Large intestine (tissue), 3 donors: ENCODE measurements around the gene MMP24OS. TPM values are rescaled to one million over a fixed set of nuclear protein-coding genes. Genes with fewer than 3 reads are reported as not detected.

Source experiments
- DNase-seq, 2 donors: peaks; one replicate each; pipeline versions ENCODE4 v3.0.0 to v3.0.0-alpha.2; 2013
- H3K27ac ChIP-seq: one replicate; pipeline ENCODE4 v1.5.1; 2013; ENCODE audit warnings: low read length
- H3K27me3 ChIP-seq: 2 replicates; pipeline ENCODE4 v1.6.1; 2013; ENCODE audit warnings: low read length; ENCODE audit not compliant: control insufficient read depth, insufficient read depth
- H3K36me3 ChIP-seq: 2 replicates; pipeline ENCODE4 v1.6.1; 2013; ENCODE audit warnings: low read length; ENCODE audit not compliant: control insufficient read depth, insufficient read depth
- H3K4me1 ChIP-seq: one replicate; pipeline ENCODE4 v1.6.1; 2013; ENCODE audit warnings: low read length; ENCODE audit not compliant: control insufficient read depth, insufficient read depth
- H3K4me3 ChIP-seq: one replicate; pipeline ENCODE4 v1.5.1; 2013; ENCODE audit warnings: low read length
- H3K9me3 ChIP-seq: one replicate; pipeline ENCODE4 v1.6.1; 2013; ENCODE audit warnings: mild to moderate bottlenecking, low read depth, low read length, moderate library complexity; ENCODE audit not compliant: control insufficient read depth
- WGBS: methylation state at CpG from one replicate; pipeline ENCODE4 v1.1.5; 2013; ENCODE audit warnings: low lambda C conversion rate; ENCODE audit not compliant: insufficient coverage; 5-methylcytosine and 5-hydroxymethylcytosine counted together
- polyA plus RNA-seq: library from polyadenylated mRNA; unstranded; fragments of 120-200 nt; gene quantifications from one replicate; pipeline ENCODE4 v1.2.1, GENCODE V29; 2013

MMP24OS gene
- polyA plus RNA-seq, 1 donor, result 43.8 TPM

DNA sequence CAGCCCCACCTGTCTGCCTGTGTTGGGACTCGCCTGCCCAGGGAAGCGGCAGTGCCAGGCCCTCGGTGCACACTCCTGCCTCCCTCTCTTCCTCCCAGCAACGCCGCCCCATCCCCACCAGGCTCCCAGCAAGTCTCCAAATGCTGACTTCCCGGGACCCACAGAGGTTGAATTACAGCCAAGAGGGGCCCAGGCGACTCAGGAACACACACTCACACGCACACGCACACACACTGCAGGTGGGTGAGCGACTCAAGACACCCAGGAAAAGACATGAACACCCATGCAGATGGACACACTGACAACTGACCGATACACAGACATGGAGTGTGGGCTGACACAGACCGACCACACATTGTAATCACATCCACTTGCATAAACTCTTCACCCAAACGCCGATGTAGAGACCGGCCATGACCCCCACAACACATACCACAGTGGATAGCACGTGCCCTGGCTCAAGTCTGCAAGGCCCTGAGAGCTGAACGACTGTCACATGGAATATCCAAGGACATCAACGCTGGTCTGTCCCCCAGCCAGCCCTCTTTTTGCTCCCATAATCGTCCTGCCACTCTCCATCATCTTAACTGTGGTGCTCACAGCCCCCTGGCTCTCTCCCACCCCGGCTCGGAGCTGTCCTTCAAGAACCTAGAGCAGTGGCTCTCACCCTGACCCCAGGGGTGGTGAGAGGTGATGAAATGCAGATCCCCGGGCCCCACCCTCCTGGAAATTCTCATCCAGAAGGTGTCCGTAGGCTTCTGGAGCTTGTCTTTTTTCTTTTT lies 14.8 kb upstream of the MMP24OS start:
- H3K27me3 ChIP-seq, result no peaks in the 10 kb centered on the region
- no peak overlapping the region for H3K27ac ChIP-seq
- H3K36me3 ChIP-seq, result no peaks in the 10 kb centered on the region
- H3K4me1 ChIP-seq, result peaks cover 9% of the 10 kb centered on the region
- no peak for DNase-seq
- WGBS, result 100% methylated on average over 2 of the region's 23 CpGs
- H3K9me3 ChIP-seq, result no peaks in the 10 kb centered on the region
- no peak overlapping the region for H3K4me3 ChIP-seq

DNA sequence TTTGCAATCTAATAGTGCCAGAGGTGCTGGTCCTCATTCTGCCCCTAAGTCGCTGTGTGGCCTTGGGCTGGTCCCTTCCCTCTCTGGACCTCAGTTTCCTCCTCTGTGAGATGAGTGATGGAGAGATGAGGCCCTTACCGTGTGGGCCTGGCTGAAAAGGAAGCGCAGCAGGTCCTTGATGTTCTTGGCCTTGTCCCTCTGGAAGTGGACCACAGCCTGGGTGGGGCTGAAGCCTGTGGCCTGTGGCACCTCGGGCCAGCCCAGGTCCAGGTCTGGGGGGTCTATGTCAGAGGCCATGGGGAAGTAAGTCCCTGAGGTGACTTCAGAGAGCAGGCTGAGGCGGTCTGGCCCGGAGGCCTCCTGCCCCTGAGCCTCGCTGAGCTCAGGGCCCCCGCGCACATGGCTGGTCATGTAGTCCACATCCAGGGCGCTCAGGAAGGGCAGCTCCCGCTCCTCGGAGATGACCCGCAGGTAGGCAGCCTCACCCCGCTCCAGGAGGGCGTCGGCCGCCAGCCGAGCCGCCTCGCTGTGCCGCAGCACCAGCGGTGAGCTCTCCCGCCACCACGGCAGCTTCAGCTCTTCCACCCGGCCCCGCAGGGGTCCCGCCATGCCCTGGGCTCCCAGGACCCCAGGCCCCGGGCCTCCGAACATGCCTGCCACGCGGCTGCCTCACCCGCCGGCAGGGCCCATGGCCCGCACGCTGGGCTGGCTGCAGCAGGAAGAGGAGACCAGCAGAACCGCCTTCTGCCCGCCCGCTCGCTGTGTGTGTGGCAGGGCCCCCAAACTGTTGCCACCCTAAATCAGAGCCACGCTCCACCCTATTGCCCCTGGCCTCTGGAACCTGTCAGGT lies 14.0 kb upstream of the MMP24OS start, which contains the start of gene FAM83C:
Gene FAM83C (minus strand): TSS at position 772 of the 850 bp plus-strand sequence. CDS start 121 bp downstream, at position 651.
- Histone ChIP-seq H3K27ac (no peak within 1 kb of the TSS), H3K27me3 (no peaks in the 10 kb centered on the region), H3K9me3 (no peaks in the 10 kb centered on the region), H3K4me3 (no peak within 1 kb of the TSS), H3K4me1 (peaks cover 17% of the 10 kb centered on the region), H3K36me3 (no peaks in the 10 kb centered on the region)
- DNase-seq, result no peak
- WGBS, result no CpG with 5 or more reads among the region's 40 CpGs

DNA sequence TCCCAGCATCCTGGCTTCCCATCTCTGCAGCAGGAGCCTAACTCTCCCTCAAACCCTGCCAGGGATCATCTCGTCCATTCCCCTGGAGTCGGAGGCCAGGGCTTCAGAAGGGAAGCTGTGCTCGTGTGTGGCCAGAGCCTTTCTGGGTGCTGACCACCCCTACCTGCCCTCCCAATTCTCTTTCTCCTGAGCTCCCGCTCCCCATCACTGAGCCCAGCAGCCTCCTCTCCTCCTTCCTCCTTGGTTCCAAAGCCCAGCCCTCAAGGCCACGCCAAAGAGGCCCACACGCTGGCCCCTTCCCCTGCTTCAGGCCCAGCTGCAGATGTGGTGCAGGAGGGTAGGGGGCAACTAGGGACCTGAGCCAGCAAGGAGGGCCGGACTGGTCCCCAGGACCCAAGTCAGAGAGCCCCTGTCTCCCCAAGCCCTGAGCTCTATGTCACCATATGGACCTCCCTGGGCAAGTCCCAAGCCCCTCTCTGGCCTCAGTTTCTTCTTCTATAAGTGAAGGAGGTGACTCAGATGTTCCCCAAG lies 13.0 kb upstream of the MMP24OS start:
- Histone ChIP-seq H3K27me3 (no peaks in the 10 kb centered on the region), H3K4me3 (no peak overlapping the region), H3K27ac (no peak overlapping the region), H3K9me3 (no peaks in the 10 kb centered on the region), H3K36me3 (no peaks in the 10 kb centered on the region), H3K4me1 (peaks cover 26% of the 10 kb centered on the region)
- WGBS, result no CpG with 5 or more reads among the region's 7 CpGs
- no peak for DNase-seq

DNA sequence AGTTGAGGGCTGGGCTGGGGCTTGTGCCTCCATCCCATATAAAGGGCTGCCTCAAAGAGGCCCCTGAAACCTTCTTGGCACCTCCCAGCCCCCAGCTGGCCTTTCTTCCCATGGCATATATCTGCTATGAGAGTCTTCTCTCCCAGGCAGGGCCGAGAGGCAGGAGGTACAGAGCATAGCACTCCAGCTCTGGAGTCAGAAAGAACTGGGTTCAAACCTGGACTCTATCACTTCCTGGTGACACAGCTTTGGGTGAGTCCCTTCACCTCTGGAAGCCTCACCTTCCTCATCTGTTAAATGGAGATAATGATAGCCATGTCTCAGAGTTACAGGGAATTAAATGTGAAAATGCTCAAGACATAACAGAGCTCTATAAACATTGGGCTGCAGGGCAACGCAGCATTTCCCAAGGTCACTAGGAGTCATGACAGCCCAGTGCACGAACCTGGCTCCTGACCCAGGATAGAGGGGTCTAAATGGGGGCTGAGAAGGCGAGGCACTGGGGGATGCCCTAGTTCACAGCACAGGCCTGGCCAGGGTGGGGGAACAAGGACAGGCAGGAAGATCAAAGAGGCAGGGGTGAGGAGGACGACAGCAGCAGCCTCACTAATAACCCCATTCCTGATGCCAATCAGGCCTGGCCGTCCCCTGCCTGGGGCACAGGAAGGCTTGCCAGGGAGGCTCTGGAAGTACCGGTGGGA lies 12.4 kb upstream of the MMP24OS start:
- H3K27ac ChIP-seq, result no peak overlapping the region
- no peak for DNase-seq
- no peaks in the 10 kb centered on the region for H3K27me3 ChIP-seq
- H3K36me3 ChIP-seq, result no peaks in the 10 kb centered on the region
- H3K4me3 ChIP-seq, result no peak overlapping the region
- H3K9me3 ChIP-seq, result no peaks in the 10 kb centered on the region
- no CpG with 5 or more reads among the region's 7 CpGs for WGBS
- peaks cover 33% of the 10 kb centered on the region for H3K4me1 ChIP-seq

DNA sequence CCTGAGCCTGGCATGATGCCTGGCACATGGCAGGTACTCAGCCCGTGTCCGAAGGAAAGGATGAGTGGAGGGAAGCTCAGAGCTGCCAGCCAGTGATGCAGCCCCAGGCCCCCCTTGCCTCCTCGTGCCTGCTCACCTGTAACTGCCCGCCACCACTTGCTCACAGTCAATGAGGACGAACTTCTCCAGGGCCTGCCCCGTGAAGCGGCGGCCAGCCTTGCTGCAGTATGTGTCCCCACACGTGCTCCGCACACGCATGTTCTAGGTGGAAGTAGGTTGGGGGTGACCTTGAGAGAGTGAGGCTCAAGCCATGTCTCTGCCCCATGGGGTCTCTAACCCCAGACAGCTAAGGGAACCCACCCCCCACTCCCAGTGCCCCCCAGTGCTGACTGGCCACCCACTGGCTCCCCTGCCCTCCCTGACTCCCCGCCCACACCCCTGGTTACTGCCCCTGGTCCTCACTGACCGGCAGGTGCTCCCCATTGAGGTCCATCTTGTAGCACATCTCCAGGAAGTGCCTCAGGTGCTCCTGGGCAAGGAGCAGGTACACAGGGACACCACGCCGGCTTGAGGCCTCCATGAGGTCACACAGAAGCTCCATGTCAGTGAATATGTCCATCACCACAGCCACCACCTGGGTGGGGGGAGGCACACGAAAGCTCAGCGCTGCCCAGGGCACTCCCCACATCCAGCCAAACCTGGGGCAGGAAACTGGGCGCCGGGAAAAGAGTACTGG lies 10.6 kb upstream of the MMP24OS start:
- Histone ChIP-seq H3K27ac (no peak overlapping the region), H3K4me3 (no peak overlapping the region), H3K4me1 (peaks cover 36% of the 10 kb centered on the region), H3K27me3 (no peaks in the 10 kb centered on the region), H3K36me3 (peaks cover 2% of the 10 kb centered on the region), H3K9me3 (no peaks in the 10 kb centered on the region)
- WGBS, result no CpG with 5 or more reads among the region's 19 CpGs
- no peak for DNase-seq

DNA sequence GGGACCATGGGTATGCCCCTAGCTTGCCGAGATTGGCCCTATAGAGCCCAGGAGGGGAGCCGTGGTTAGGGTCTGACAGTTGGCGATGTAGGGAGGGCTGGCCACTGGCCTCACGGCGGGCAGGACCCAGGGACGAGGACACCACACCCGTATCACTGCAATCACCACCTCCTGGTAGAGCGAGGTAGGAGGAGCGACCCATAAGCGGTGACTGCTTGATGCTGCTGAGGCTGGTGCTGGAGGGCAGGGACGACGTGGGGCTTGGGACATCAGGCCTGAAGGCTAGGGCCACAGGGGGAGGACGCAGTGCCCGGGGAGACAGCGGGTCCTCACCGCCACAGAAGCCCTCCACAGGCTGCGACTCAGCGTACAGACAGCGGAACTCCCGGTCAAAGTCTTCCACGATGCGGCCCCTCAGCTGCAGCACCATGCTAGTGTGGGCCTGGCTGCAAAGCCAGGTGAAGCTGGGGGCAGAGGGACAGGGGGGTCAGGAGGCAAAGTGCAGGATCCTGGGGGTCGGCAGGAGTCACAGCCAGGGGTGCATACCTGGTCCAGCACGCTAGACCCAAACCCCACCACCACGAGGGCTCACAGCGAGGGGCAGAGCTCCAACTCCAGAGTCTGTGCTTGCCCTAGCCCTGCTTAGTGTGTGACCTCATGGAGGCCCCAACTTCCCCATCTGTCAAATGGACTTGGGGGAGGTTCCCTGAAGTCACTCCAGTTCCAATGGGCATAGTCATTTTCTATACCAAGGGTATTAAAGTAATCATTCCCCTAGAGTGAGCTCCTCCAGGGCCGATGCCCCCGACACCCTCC lies 9.8 kb upstream of the MMP24OS start:
- no peaks in the 10 kb centered on the region for H3K9me3 ChIP-seq
- no peak overlapping the region for H3K27ac ChIP-seq
- no peaks in the 10 kb centered on the region for H3K27me3 ChIP-seq
- WGBS, result no CpG with 5 or more reads among the region's 28 CpGs
- no peak for DNase-seq
- H3K4me3 ChIP-seq, result no peak overlapping the region
- peaks cover 8% of the 10 kb centered on the region for H3K36me3 ChIP-seq
- H3K4me1 ChIP-seq, result peaks cover 39% of the 10 kb centered on the region

DNA sequence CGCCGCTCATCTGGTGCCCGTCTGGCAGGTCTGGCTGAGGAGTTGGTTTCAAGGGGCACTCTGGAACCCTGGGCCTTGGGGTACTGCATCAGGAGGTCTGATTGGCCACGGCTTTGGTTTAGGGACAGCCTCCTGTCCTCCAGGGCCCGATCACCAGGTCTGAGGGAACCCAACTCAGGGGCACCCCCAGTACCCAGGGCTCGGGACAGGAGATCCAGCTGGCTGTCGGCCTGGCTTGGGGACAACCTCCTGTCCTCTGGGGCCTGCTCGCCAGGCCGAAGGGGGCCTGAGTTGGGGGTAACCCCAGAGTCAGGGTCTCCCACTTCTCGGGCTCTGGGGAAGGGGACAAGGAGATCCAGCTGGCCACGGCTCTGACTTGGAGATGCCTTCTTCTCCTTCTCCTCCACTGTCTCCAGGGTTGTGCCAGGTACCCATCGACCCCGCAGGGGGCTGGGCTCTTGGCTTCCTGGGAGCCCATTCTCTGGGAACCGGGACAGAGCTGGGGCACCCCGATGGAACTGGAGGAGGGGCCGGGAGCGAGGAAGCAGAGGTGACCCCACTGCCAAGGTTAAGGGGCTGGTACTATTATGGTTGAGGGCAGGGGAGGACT lies 9.1 kb upstream of the MMP24OS start:
- WGBS, result no CpG with 5 or more reads among the region's 17 CpGs
- H3K9me3 ChIP-seq, result no peaks in the 10 kb centered on the region
- peak overlapping the region; percentile 94 for H3K27ac ChIP-seq
- H3K27me3 ChIP-seq, result no peaks in the 10 kb centered on the region
- H3K4me1 ChIP-seq, result peaks cover 39% of the 10 kb centered on the region
- no peak for DNase-seq
- H3K36me3 ChIP-seq, result peaks cover 15% of the 10 kb centered on the region
- no peak overlapping the region for H3K4me3 ChIP-seq

DNA sequence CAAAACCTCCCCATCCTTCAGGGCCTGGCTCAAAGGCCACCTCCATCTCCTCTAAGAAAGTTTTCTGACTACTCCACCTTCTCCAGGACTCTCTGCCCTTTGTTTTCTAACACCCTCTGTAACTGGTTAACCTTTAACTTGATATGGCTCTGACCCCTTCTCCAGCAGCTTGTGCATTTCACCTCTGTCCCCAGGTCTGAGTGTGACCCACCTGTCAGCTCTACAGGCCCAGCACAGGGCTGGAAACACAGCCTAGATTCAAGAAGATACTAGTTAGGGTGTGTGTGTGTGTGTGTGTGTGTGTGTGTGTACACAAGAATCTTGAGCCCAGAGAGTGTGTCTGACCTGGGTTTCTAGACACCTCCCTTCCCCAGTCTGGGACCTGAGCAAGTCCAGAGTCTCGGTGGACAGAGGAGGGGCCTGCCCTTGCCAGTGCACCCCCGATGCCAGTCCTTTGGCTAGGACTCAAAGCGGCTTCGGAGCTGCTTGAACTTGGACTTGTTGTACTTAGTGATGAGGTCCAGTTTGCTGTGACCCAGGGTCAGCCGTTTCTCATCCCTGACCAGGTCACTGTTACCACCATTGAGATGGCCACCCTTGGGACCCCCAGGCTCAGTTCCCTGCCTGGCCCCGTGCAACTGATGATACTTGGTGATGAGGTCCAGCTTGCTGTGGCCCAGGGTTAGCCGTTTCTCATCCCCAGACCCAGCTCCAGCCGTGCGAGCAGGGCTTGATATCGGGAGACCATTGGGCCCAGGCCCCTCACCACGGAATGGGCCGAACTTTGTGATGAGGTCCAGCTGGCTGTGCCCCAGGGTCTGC lies 8.4 kb upstream of the MMP24OS start:
- Histone ChIP-seq H3K9me3 (no peaks in the 10 kb centered on the region), H3K27me3 (no peaks in the 10 kb centered on the region), H3K27ac (peak overlapping the region; percentile 94), H3K36me3 (peaks cover 19% of the 10 kb centered on the region), H3K4me3 (no peak overlapping the region), H3K4me1 (peaks cover 39% of the 10 kb centered on the region)
- peak; percentile 76 to 89 for DNase-seq
- no CpG with 5 or more reads among the region's 12 CpGs for WGBS
